OCI-LY7 (cell line): Measurements from ENCODE around the gene ERGIC1.

Experiments used
- CTCF ChIP-seq: fragments of 200-600 bp; sonication (generic); conservative IDR thresholded peaks from 2 replicates; pipeline ENCODE4 v1.5.1; 2014; ENCODE audit warnings: mild to moderate bottlenecking, antibody characterized with exemption, low read length, moderate library complexity, mixed read lengths
- EZH2phosphoT487 ChIP-seq: fragments of 200-600 bp; sonication (generic); IDR thresholded peaks from 2 replicates; pipeline ENCODE4 v1.6.1; 2018; ENCODE audit warnings: low read depth, borderline replicate concordance, mild to moderate bottlenecking, mixed run types, antibody characterized with exemption, low read length, moderate library complexity, mixed read lengths

GRCh38 chr5:172849606-172850453, 15.8 kb downstream of the ERGIC1 start:
- TF ChIP-seq CTCF: no peak
- no peak for TF ChIP-seq EZH2phosphoT487
